IMR-90 (cell line): ENCODE measurements around the gene NOL9. TPM values are rescaled to one million over a fixed set of nuclear protein-coding genes. Genes with fewer than 3 reads are reported as not detected.

Experiments used
- ATAC-seq: fragments of 200-7000 bp; cut with Tn5 transposase; 2 replicates; pipeline ENCODE4 v1.9.1; 2020; ENCODE audit warnings: low read depth, mild to moderate bottlenecking, moderate library complexity
- BruUV-seq: library from RNA; stranded (reverse); fragments of 400-500 nt; replicated peaks from 2 replicates; lab custom pipeline; 2021; lab: Mats Ljungman, UMichigan
- CTCF ChIA-PET: fragments of 300-600 bp; formaldehyde crosslinking; extraction: SDS; loops from one replicate; lab custom pipeline; 2021; ENCODE audit warnings: antibody characterized with exemption; lab: Yijun Ruan, JAX
- POLR2A ChIA-PET: fragments of 300-600 bp; sonication (Branson Sonifier 250); formaldehyde crosslinking; loops from one replicate; lab custom pipeline; 2022; ENCODE audit warnings: antibody characterized with exemption; ENCODE audit not compliant: unreplicated experiment; lab: Charles Lee
- DNase-seq: peaks from one replicate; pipeline ENCODE4 v3.0.0; 2013
- H2AFZ ChIP-seq: replicated peaks from 2 replicates; pipeline ENCODE3; 2013; ENCODE audit warnings: low read length, mild to moderate bottlenecking; ENCODE audit not compliant: poor library complexity
- H2AK5ac ChIP-seq: 2 replicates; pipeline ENCODE4 v1.6.1; 2013; ENCODE audit warnings: low read depth, low read length, inconsistent platforms
- H2AK9ac ChIP-seq: replicated peaks from 2 replicates; pipeline ENCODE3; 2013; ENCODE audit warnings: mild to moderate bottlenecking, low read depth, low read length, moderate library complexity; ENCODE audit not compliant: poor library complexity
- H2BK120ac ChIP-seq: 2 replicates; pipeline ENCODE4 v1.6.1; 2013; ENCODE audit warnings: low read depth, low read length, inconsistent platforms
- H2BK15ac ChIP-seq: 3 replicates; pipeline ENCODE4 v1.6.1; 2013; ENCODE audit warnings: low read depth, low read length, inconsistent platforms
- H2BK20ac ChIP-seq: 2 replicates; pipeline ENCODE4 v1.6.1; 2013; ENCODE audit warnings: low read depth, mild to moderate bottlenecking, inconsistent platforms, low read length, moderate library complexity
- H2BK5ac ChIP-seq: 2 replicates; pipeline ENCODE4 v1.6.1; 2013; ENCODE audit warnings: mild to moderate bottlenecking, low read depth, low read length, inconsistent platforms; ENCODE audit not compliant: poor library complexity, severe bottlenecking
- H3K14ac ChIP-seq: replicated peaks from 2 replicates; pipeline ENCODE4 v1.6.1; 2013; ENCODE audit warnings: low read depth, low read length, inconsistent platforms
- H3K18ac ChIP-seq: 2 replicates; pipeline ENCODE4 v1.6.1; 2013; ENCODE audit warnings: low read depth, low read length, control low read depth
- H3K23ac ChIP-seq: 2 replicates; pipeline ENCODE4 v1.6.1; 2013; ENCODE audit warnings: low read depth, low read length, inconsistent platforms
- H3K27ac ChIP-seq: 2 replicates; pipeline ENCODE4 v1.5.1; 2013; ENCODE audit warnings: mild to moderate bottlenecking, control low read depth, low read length; ENCODE audit not compliant: insufficient read depth
- H3K27me3 ChIP-seq: 2 replicates; pipeline ENCODE4 v1.6.1; 2013; ENCODE audit warnings: low read length; ENCODE audit not compliant: control insufficient read depth, insufficient read depth
- H3K36me3 ChIP-seq: 2 replicates; pipeline ENCODE4 v1.6.1; 2013; ENCODE audit warnings: low read length, mixed read lengths; ENCODE audit not compliant: control insufficient read depth, insufficient read depth
- H3K4ac ChIP-seq: 2 replicates; pipeline ENCODE4 v1.6.1; 2013; ENCODE audit warnings: low read depth, low read length, inconsistent platforms
- H3K4me1 ChIP-seq: 2 replicates; pipeline ENCODE4 v1.6.1; 2013; ENCODE audit warnings: low read length, mixed read lengths; ENCODE audit not compliant: control insufficient read depth, insufficient read depth
- H3K4me2 ChIP-seq: 2 replicates; pipeline ENCODE4 v1.6.1; 2013; ENCODE audit warnings: low read depth, mild to moderate bottlenecking, control low read depth, low read length, moderate library complexity
- H3K4me3 ChIP-seq: 2 replicates; pipeline ENCODE4 v1.5.1; 2013; ENCODE audit warnings: low read depth, mild to moderate bottlenecking, control low read depth, low read length, moderate library complexity; ENCODE audit not compliant: insufficient read depth
- H3K56ac ChIP-seq: 2 replicates; pipeline ENCODE4 v1.6.1; 2013; ENCODE audit warnings: low read length, inconsistent platforms; ENCODE audit not compliant: insufficient read depth; ENCODE audit errors: extremely low read depth
- H3K79me1 ChIP-seq, 2 experiments: 2 replicates each; pipeline ENCODE4 v1.6.1; 2013; ENCODE audit warnings: low read length in 2 of 2, inconsistent platforms in 1 of 2, low read depth in 1 of 2
- H3K9ac ChIP-seq: 2 replicates; pipeline ENCODE4 v1.6.1; 2013; ENCODE audit warnings: low read depth, low read length, control low read depth
- H3K9me1 ChIP-seq: 2 replicates; pipeline ENCODE4 v1.6.1; 2013; ENCODE audit warnings: low read length, inconsistent platforms; ENCODE audit not compliant: insufficient read depth
- H3K9me3 ChIP-seq: 2 replicates; pipeline ENCODE4 v1.6.1; 2013; ENCODE audit warnings: low read length; ENCODE audit not compliant: control insufficient read depth, insufficient read depth
- H4K20me1 ChIP-seq: 2 replicates; pipeline ENCODE4 v1.6.1; 2013; ENCODE audit warnings: low read length, inconsistent platforms; ENCODE audit not compliant: insufficient read depth
- H4K5ac ChIP-seq: 2 replicates; pipeline ENCODE4 v1.6.1; 2013; ENCODE audit warnings: mild to moderate bottlenecking, low read depth, low read length, control low read depth
- H4K8ac ChIP-seq, 2 experiments: 2 replicates each; pipeline ENCODE4 v1.6.1; 2013; ENCODE audit warnings: low read depth in 2 of 2, low read length in 2 of 2, control low read depth in 1 of 2, inconsistent platforms in 1 of 2
- H4K91ac ChIP-seq: 2 replicates; pipeline ENCODE4 v1.6.1; 2013; ENCODE audit warnings: low read depth, low read length, inconsistent platforms; ENCODE audit not compliant: insufficient read depth
- BHLHE40 ChIP-seq: fragments of 150-350 bp; IDR thresholded peaks from 2 replicates; pipeline ENCODE4 v1.6.1; 2016; ENCODE audit warnings: mild to moderate bottlenecking, low read depth, low read length
- CHD1 ChIP-seq: IDR thresholded peaks from 2 replicates; pipeline ENCODE4 v1.6.1; 2012; ENCODE audit warnings: low read depth, low read length, improper control_type of control experiment
- CTCF ChIP-seq: conservative IDR thresholded peaks from 2 replicates; pipeline ENCODE4 v1.5.1; 2012; ENCODE audit warnings: mild to moderate bottlenecking, low read depth, low read length, improper control_type of control experiment
- ELK1 ChIP-seq: fragments of 150-350 bp; IDR thresholded peaks from 2 replicates; pipeline ENCODE4 v1.6.1; 2016; ENCODE audit warnings: low read depth, mild to moderate bottlenecking, low read length, moderate library complexity, borderline replicate concordance
- MAFK ChIP-seq: IDR thresholded peaks from 2 replicates; pipeline ENCODE4 v1.6.1; 2012; ENCODE audit warnings: low read depth, low read length, improper control_type of control experiment
- MAZ ChIP-seq: IDR thresholded peaks from 2 replicates; pipeline ENCODE4 v1.6.1; 2012; ENCODE audit warnings: low read depth, mild to moderate bottlenecking, low read length, improper control_type of control experiment, moderate library complexity, borderline replicate concordance
- MXI1 ChIP-seq: IDR thresholded peaks from 2 replicates; pipeline ENCODE4 v1.6.1; 2012; ENCODE audit warnings: low read depth, mild to moderate bottlenecking, low read length, moderate library complexity, borderline replicate concordance
- NFE2L2 ChIP-seq: fragments of 150-350 bp; IDR thresholded peaks from 2 replicates; pipeline ENCODE4 v1.6.1; 2016; ENCODE audit warnings: low read depth, mild to moderate bottlenecking, low read length
- POLR2A ChIP-seq: IDR thresholded peaks from 2 replicates; pipeline ENCODE4 v1.6.1; 2012; ENCODE audit warnings: mild to moderate bottlenecking, low read depth, low read length
- RAD21 ChIP-seq: IDR thresholded peaks from 2 replicates; pipeline ENCODE4 v1.6.1; 2012; ENCODE audit warnings: low read length, improper control_type of control experiment
- RCOR1 ChIP-seq: IDR thresholded peaks from 2 replicates; pipeline ENCODE4 v1.6.1; 2012; ENCODE audit warnings: mild to moderate bottlenecking, low read length, improper control_type of control experiment; ENCODE audit not compliant: insufficient replicate concordance
- RFX5 ChIP-seq: IDR thresholded peaks from 2 replicates; pipeline ENCODE4 v1.8.0; 2012; ENCODE audit warnings: low read depth, mild to moderate bottlenecking, low read length, moderate library complexity
- SMC3 ChIP-seq: fragments of 150-350 bp; IDR thresholded peaks from 2 replicates; pipeline ENCODE4 v1.6.1; 2016; ENCODE audit warnings: low read depth, mild to moderate bottlenecking, antibody characterized with exemption, low read length, moderate library complexity
- USF2 ChIP-seq: fragments of 150-350 bp; IDR thresholded peaks from 2 replicates; pipeline ENCODE4 v1.6.1; 2017; ENCODE audit warnings: mild to moderate bottlenecking, antibody characterized with exemption, low read length, low read depth
- WGBS, 2 experiments: methylation state at CpG; one replicate each; pipeline versions ENCODE4 v1.1.5 to v1.1.7; 2013; ENCODE audit warnings: missing lambda C conversion rate in 2 of 2; ENCODE audit not compliant: insufficient read length in 1 of 2; ENCODE audit errors: extremely low coverage in 2 of 2; 5-methylcytosine and 5-hydroxymethylcytosine counted together
- dilution Hi-C: fragments of 300-500 bp; cut with HindIII; formaldehyde crosslinking; loops from one replicate; pipeline ENCODE4 v1.14.3; 2018; ENCODE audit warnings: low sequenced_read_pairs; ENCODE audit not compliant: unreplicated experiment
- in situ Hi-C: fragments of 300-500 bp; cut with MboI; formaldehyde crosslinking; loops from 3 replicates; pipeline ENCODE4 v1.14.3; 2019; ENCODE audit warnings: low sequenced_read_pairs, inconsistent platforms, mixed read lengths
- intact Hi-C: fragments of 100-400 bp; cut with micrococcal nuclease; formaldehyde crosslinking; loops from 2 replicates; pipeline ENCODE4 v1.10.0; 2022
- polyA plus RNA-seq, 3 experiments: library from polyadenylated mRNA; depleted of rRNA; stranded (reverse); fragments of >200 nt; gene quantifications; 2 replicates each; pipeline ENCODE4 v1.2.3, GENCODE V29; 2012; ENCODE audit warnings: low replicate concordance in 1 of 3
- total RNA-seq: library from RNA; depleted of rRNA; stranded (reverse); fragments of >200 nt; gene quantifications from 2 replicates; pipeline ENCODE4 v1.2.3, GENCODE V29; 2012

NOL9 gene
- total and polyA plus RNA-seq, 2 of the 4 experiments (the other 2 are of a cell fraction), result 13.0 to 19.2 TPM

DNA sequence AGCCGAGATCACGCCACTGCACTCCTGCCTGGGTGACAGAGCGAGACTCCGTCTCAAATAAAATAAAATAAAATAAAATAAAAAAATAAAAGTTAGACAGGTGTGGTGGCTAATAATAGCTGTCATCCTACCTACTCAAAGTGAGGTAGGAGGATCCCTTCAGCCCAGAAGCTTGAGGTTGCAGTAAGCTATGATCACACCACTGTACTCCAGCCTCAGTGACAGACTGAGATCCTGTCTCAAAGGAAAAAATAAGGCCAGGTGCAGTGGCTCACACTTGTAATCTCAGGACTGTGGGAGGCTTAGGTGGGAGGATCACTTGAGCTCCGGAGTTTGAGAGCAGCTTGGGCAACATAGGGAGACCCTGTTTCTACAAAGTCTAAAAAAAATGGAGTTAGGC lies 18.0 kb downstream of the NOL9 start:
- Histone ChIP-seq H3K4me2 (no peak overlapping the region), H3K56ac (no peak overlapping the region), H3K9ac (no peak overlapping the region), H3K4me3 (no peak overlapping the region), H4K20me1 (peaks cover 23% of the 10 kb centered on the region), H3K18ac (no peak overlapping the region), H2AK9ac (no peak overlapping the region), H2BK5ac (no peak overlapping the region), H3K79me1 (peaks cover 13 to 18% of the 10 kb centered on the region in 2 experiments; a peak in 3 of 4 replicates), H4K5ac (no peak overlapping the region), H3K14ac (no peak overlapping the region), H3K27ac (no peak overlapping the region), H2BK20ac (no peak overlapping the region), H3K27me3 (no peaks in the 10 kb centered on the region), H2BK120ac (no peak overlapping the region), H3K23ac (no peak overlapping the region), H2AK5ac (no peak overlapping the region), H2AFZ (no peak overlapping the region), H3K36me3 (peaks cover 32% of the 10 kb centered on the region), H3K4ac (no peak overlapping the region), H3K9me1 (peaks cover 7% of the 10 kb centered on the region; the same call in 1 of the 2 replicates), H2BK15ac (no peak overlapping the region), H3K9me3 (no peaks in the 10 kb centered on the region), H4K8ac (no peak overlapping the region), H4K91ac (no peak overlapping the region), H3K4me1 (no peaks in the 10 kb centered on the region)
- CTCF ChIA-PET, result interaction anchor here (2.2 kb wide), 1 partner anchor 13 kb away, joined by 6 read pairs; no protein-coding TSS in a partner anchor
- no TSS peak for BruUV-seq
- in situ Hi-C loops (no loop called here), intact Hi-C loops (no loop called here), dilution Hi-C loops (no loop called here)
- POLR2A ChIA-PET, result no interaction called here
- ATAC-seq (no peak), DNase-seq (no peak)
- no CpG with 5 or more reads among the region's 5 CpGs for WGBS, 2 experiments
- no peak for TF ChIP-seq NFE2L2
- TF ChIP-seq MAFK, result no peak
- no peak for TF ChIP-seq POLR2A
- no peak for TF ChIP-seq USF2
- TF ChIP-seq ELK1, result no peak
- no peak for TF ChIP-seq MAZ
- no peak for TF ChIP-seq CTCF
- TF ChIP-seq RAD21, result no peak
- no peak for TF ChIP-seq RCOR1
- no peak for TF ChIP-seq CHD1
- TF ChIP-seq SMC3, result no peak
- TF ChIP-seq BHLHE40, result no peak
- no peak for TF ChIP-seq RFX5
- TF ChIP-seq MXI1, result no peak
